Duodenal mucosa (tissue), 2 donors: ENCODE measurements around the gene DUT.

Experiments used
- H3K27ac ChIP-seq: one replicate; pipeline ENCODE4 v1.7.0; 2013; ENCODE audit warnings: low read depth, low read length
- H3K27me3 ChIP-seq, 2 donors: one replicate each; pipeline ENCODE4 v1.7.0; 2013; ENCODE audit warnings: low read length in 2 of 2, control low read depth in 1 of 2; ENCODE audit not compliant: insufficient read depth in 2 of 2, control insufficient read depth in 1 of 2
- H3K36me3 ChIP-seq, 2 donors: one replicate each; pipeline ENCODE4 v1.7.0; 2013; ENCODE audit warnings: low read length in 2 of 2, control low read depth in 1 of 2; ENCODE audit not compliant: insufficient read depth in 2 of 2, control insufficient read depth in 1 of 2
- H3K4me1 ChIP-seq, 2 donors: one replicate each; pipeline ENCODE4 v1.7.0; 2013; ENCODE audit warnings: low read length in 2 of 2, control low read depth in 1 of 2; ENCODE audit not compliant: insufficient read depth in 2 of 2, control insufficient read depth in 1 of 2
- H3K4me3 ChIP-seq, 2 donors: one replicate each; pipeline ENCODE4 v1.7.0; 2013; ENCODE audit warnings: low read length in 2 of 2, low read depth in 1 of 2
- H3K9ac ChIP-seq, 2 donors: one replicate each; pipeline ENCODE4 v1.7.0; 2013; ENCODE audit warnings: low read length in 2 of 2, low read depth in 1 of 2
- H3K9me3 ChIP-seq, 2 donors: one replicate each; pipeline ENCODE4 v1.7.0; 2013; ENCODE audit warnings: low read length in 2 of 2, control low read depth in 1 of 2; ENCODE audit not compliant: control insufficient read depth in 1 of 2

Gene DUT

GRCh38 chr15:48343865-48344264, 12.6 kb downstream of the DUT start:
- Histone ChIP-seq H3K4me3 (no peak overlapping the region), H3K36me3 (peaks cover 7 to 12% of the 10 kb centered on the region in 2 donors), H3K4me1 (no peaks in the 10 kb centered on the region), H3K9me3 (no peaks in the 10 kb centered on the region), H3K27ac (no peak overlapping the region), H3K27me3 (no peaks in the 10 kb centered on the region), H3K9ac (no peak overlapping the region)

GRCh38 chr15:48345516-48345915, 14.3 kb downstream of the DUT start:
- no peaks in the 10 kb centered on the region for H3K27me3 ChIP-seq
- H3K9ac ChIP-seq: no peak overlapping the region
- H3K36me3 ChIP-seq: peaks cover 2 to 12% of the 10 kb centered on the region in 2 donors
- H3K9me3 ChIP-seq: no peaks in the 10 kb centered on the region
- no peak overlapping the region for H3K27ac ChIP-seq
- no peak overlapping the region for H3K4me3 ChIP-seq
- no peaks in the 10 kb centered on the region for H3K4me1 ChIP-seq

- no peaks in the 10 kb centered on the region for H3K27me3 ChIP-seq
- no peak overlapping the region for H3K4me3 ChIP-seq
- H3K9me3 ChIP-seq: no peaks in the 10 kb centered on the region
- H3K36me3 ChIP-seq: no peaks in the 10 kb centered on the region
- peaks cover 0 to 6% of the 10 kb centered on the region in 2 donors for H3K4me1 ChIP-seq
- H3K27ac ChIP-seq: no peak overlapping the region
- H3K9ac ChIP-seq: no peak overlapping the region
Observed at GRCh38 chr15:48352474-48353072, 21.3 kb downstream of the DUT start.

GRCh38 chr15:48354694-48355303, 23.6 kb downstream of the DUT start:
- Histone ChIP-seq H3K9me3 (no peaks in the 10 kb centered on the region), H3K4me3 (peak overlapping the region; percentile 21 to 25), H3K9ac (no peak overlapping the region), H3K27ac (no peak overlapping the region), H3K27me3 (no peaks in the 10 kb centered on the region), H3K4me1 (peaks cover 4 to 9% of the 10 kb centered on the region in 2 donors), H3K36me3 (no peaks in the 10 kb centered on the region)

GRCh38 chr15:48355377-48355776, 24.1 kb downstream of the DUT start:
- H3K27ac ChIP-seq: no peak overlapping the region
- no peak overlapping the region for H3K9ac ChIP-seq
- peaks cover 4 to 9% of the 10 kb centered on the region in 2 donors for H3K4me1 ChIP-seq
- no peaks in the 10 kb centered on the region for H3K36me3 ChIP-seq
- no peaks in the 10 kb centered on the region for H3K27me3 ChIP-seq
- peak overlapping the region; percentile 21 to 25 for H3K4me3 ChIP-seq
- H3K9me3 ChIP-seq: no peaks in the 10 kb centered on the region

- H3K27me3 ChIP-seq: no peaks in the 10 kb centered on the region
- no peak overlapping the region for H3K4me3 ChIP-seq
- H3K27ac ChIP-seq: no peak overlapping the region
- H3K4me1 ChIP-seq: peaks cover 4 to 9% of the 10 kb centered on the region in 2 donors
- no peak overlapping the region for H3K9ac ChIP-seq
- H3K9me3 ChIP-seq: no peaks in the 10 kb centered on the region
- H3K36me3 ChIP-seq: no peaks in the 10 kb centered on the region
Observed at GRCh38 chr15:48358229-48359152, 27.3 kb downstream of the DUT start.

- Histone ChIP-seq H3K9me3 (no peaks in the 10 kb centered on the region), H3K9ac (no peak overlapping the region), H3K27ac (no peak overlapping the region), H3K4me3 (no peak overlapping the region), H3K36me3 (no peaks in the 10 kb centered on the region), H3K27me3 (no peaks in the 10 kb centered on the region), H3K4me1 (peaks cover 3 to 4% of the 10 kb centered on the region in 2 donors)
Observed at GRCh38 chr15:48360841-48361240, 29.6 kb downstream of the DUT start.

GRCh38 chr15:48361685-48362084, 30.5 kb downstream of the DUT start:
- H3K27ac ChIP-seq: no peak overlapping the region
- no peaks in the 10 kb centered on the region for H3K9me3 ChIP-seq
- peaks cover 3 to 4% of the 10 kb centered on the region in 2 donors for H3K4me1 ChIP-seq
- H3K36me3 ChIP-seq: no peaks in the 10 kb centered on the region
- no peaks in the 10 kb centered on the region for H3K27me3 ChIP-seq
- no peak overlapping the region for H3K9ac ChIP-seq
- H3K4me3 ChIP-seq: no peak overlapping the region

GRCh38 chr15:48363474-48363873, 32.2 kb downstream of the DUT start:
- Histone ChIP-seq H3K4me3 (no peak overlapping the region), H3K36me3 (no peaks in the 10 kb centered on the region), H3K9me3 (no peaks in the 10 kb centered on the region), H3K27ac (no peak overlapping the region), H3K27me3 (no peaks in the 10 kb centered on the region), H3K9ac (no peak overlapping the region), H3K4me1 (peaks cover under 1% of the 10 kb centered on the region in 2 donors)

- H3K9ac ChIP-seq: no peak overlapping the region
- no peak overlapping the region for H3K4me3 ChIP-seq
- H3K27ac ChIP-seq: no peak overlapping the region
- no peaks in the 10 kb centered on the region for H3K9me3 ChIP-seq
- no peaks in the 10 kb centered on the region for H3K27me3 ChIP-seq
- no peaks in the 10 kb centered on the region for H3K36me3 ChIP-seq
- H3K4me1 ChIP-seq: no peaks in the 10 kb centered on the region
Observed at GRCh38 chr15:48365575-48365974, 34.3 kb downstream of the DUT start.
